IMR-90 (cell line): Measurements from ENCODE around the gene AHSG. TPM values are rescaled to one million over a fixed set of nuclear protein-coding genes. Genes with fewer than 3 reads are reported as not detected.

Experiments
- ATAC-seq: fragments of 200-7000 bp; cut with Tn5 transposase; 2 replicates; pipeline ENCODE4 v1.9.1; 2020; ENCODE audit warnings: low read depth, mild to moderate bottlenecking, moderate library complexity
- BruUV-seq: library from RNA; stranded (reverse); fragments of 400-500 nt; replicated peaks from 2 replicates; lab custom pipeline; 2021; lab: Mats Ljungman, UMichigan
- CTCF ChIA-PET: fragments of 300-600 bp; formaldehyde crosslinking; extraction: SDS; loops from one replicate; lab custom pipeline; 2021; ENCODE audit warnings: antibody characterized with exemption; lab: Yijun Ruan, JAX
- POLR2A ChIA-PET: fragments of 300-600 bp; sonication (Branson Sonifier 250); formaldehyde crosslinking; loops from one replicate; lab custom pipeline; 2022; ENCODE audit warnings: antibody characterized with exemption; ENCODE audit not compliant: unreplicated experiment; lab: Charles Lee
- DNase-seq: peaks from one replicate; pipeline ENCODE4 v3.0.0; 2013
- H2AFZ ChIP-seq: replicated peaks from 2 replicates; pipeline ENCODE3; 2013; ENCODE audit warnings: low read length, mild to moderate bottlenecking; ENCODE audit not compliant: poor library complexity
- H2AK5ac ChIP-seq: 2 replicates; pipeline ENCODE4 v1.6.1; 2013; ENCODE audit warnings: low read depth, low read length, inconsistent platforms
- H2AK9ac ChIP-seq: replicated peaks from 2 replicates; pipeline ENCODE3; 2013; ENCODE audit warnings: mild to moderate bottlenecking, low read depth, low read length, moderate library complexity; ENCODE audit not compliant: poor library complexity
- H2BK120ac ChIP-seq: 2 replicates; pipeline ENCODE4 v1.6.1; 2013; ENCODE audit warnings: low read depth, low read length, inconsistent platforms
- H2BK15ac ChIP-seq: 3 replicates; pipeline ENCODE4 v1.6.1; 2013; ENCODE audit warnings: low read depth, low read length, inconsistent platforms
- H2BK20ac ChIP-seq: 2 replicates; pipeline ENCODE4 v1.6.1; 2013; ENCODE audit warnings: low read depth, mild to moderate bottlenecking, inconsistent platforms, low read length, moderate library complexity
- H2BK5ac ChIP-seq: 2 replicates; pipeline ENCODE4 v1.6.1; 2013; ENCODE audit warnings: mild to moderate bottlenecking, low read depth, low read length, inconsistent platforms; ENCODE audit not compliant: poor library complexity, severe bottlenecking
- H3K14ac ChIP-seq: replicated peaks from 2 replicates; pipeline ENCODE4 v1.6.1; 2013; ENCODE audit warnings: low read depth, low read length, inconsistent platforms
- H3K18ac ChIP-seq: 2 replicates; pipeline ENCODE4 v1.6.1; 2013; ENCODE audit warnings: low read depth, low read length, control low read depth
- H3K23ac ChIP-seq: 2 replicates; pipeline ENCODE4 v1.6.1; 2013; ENCODE audit warnings: low read depth, low read length, inconsistent platforms
- H3K27ac ChIP-seq: 2 replicates; pipeline ENCODE4 v1.5.1; 2013; ENCODE audit warnings: mild to moderate bottlenecking, control low read depth, low read length; ENCODE audit not compliant: insufficient read depth
- H3K27me3 ChIP-seq: 2 replicates; pipeline ENCODE4 v1.6.1; 2013; ENCODE audit warnings: low read length; ENCODE audit not compliant: control insufficient read depth, insufficient read depth
- H3K36me3 ChIP-seq: 2 replicates; pipeline ENCODE4 v1.6.1; 2013; ENCODE audit warnings: low read length, mixed read lengths; ENCODE audit not compliant: control insufficient read depth, insufficient read depth
- H3K4ac ChIP-seq: 2 replicates; pipeline ENCODE4 v1.6.1; 2013; ENCODE audit warnings: low read depth, low read length, inconsistent platforms
- H3K4me1 ChIP-seq: 2 replicates; pipeline ENCODE4 v1.6.1; 2013; ENCODE audit warnings: low read length, mixed read lengths; ENCODE audit not compliant: control insufficient read depth, insufficient read depth
- H3K4me2 ChIP-seq: 2 replicates; pipeline ENCODE4 v1.6.1; 2013; ENCODE audit warnings: low read depth, mild to moderate bottlenecking, control low read depth, low read length, moderate library complexity
- H3K4me3 ChIP-seq: 2 replicates; pipeline ENCODE4 v1.5.1; 2013; ENCODE audit warnings: low read depth, mild to moderate bottlenecking, control low read depth, low read length, moderate library complexity; ENCODE audit not compliant: insufficient read depth
- H3K56ac ChIP-seq: 2 replicates; pipeline ENCODE4 v1.6.1; 2013; ENCODE audit warnings: low read length, inconsistent platforms; ENCODE audit not compliant: insufficient read depth; ENCODE audit errors: extremely low read depth
- H3K79me1 ChIP-seq, 2 experiments: 2 replicates each; pipeline ENCODE4 v1.6.1; 2013; ENCODE audit warnings: low read length in 2 of 2, inconsistent platforms in 1 of 2, low read depth in 1 of 2
- H3K9ac ChIP-seq: 2 replicates; pipeline ENCODE4 v1.6.1; 2013; ENCODE audit warnings: low read depth, low read length, control low read depth
- H3K9me1 ChIP-seq: 2 replicates; pipeline ENCODE4 v1.6.1; 2013; ENCODE audit warnings: low read length, inconsistent platforms; ENCODE audit not compliant: insufficient read depth
- H3K9me3 ChIP-seq: 2 replicates; pipeline ENCODE4 v1.6.1; 2013; ENCODE audit warnings: low read length; ENCODE audit not compliant: control insufficient read depth, insufficient read depth
- H4K20me1 ChIP-seq: 2 replicates; pipeline ENCODE4 v1.6.1; 2013; ENCODE audit warnings: low read length, inconsistent platforms; ENCODE audit not compliant: insufficient read depth
- H4K5ac ChIP-seq: 2 replicates; pipeline ENCODE4 v1.6.1; 2013; ENCODE audit warnings: mild to moderate bottlenecking, low read depth, low read length, control low read depth
- H4K8ac ChIP-seq, 2 experiments: 2 replicates each; pipeline ENCODE4 v1.6.1; 2013; ENCODE audit warnings: low read depth in 2 of 2, low read length in 2 of 2, control low read depth in 1 of 2, inconsistent platforms in 1 of 2
- H4K91ac ChIP-seq: 2 replicates; pipeline ENCODE4 v1.6.1; 2013; ENCODE audit warnings: low read depth, low read length, inconsistent platforms; ENCODE audit not compliant: insufficient read depth
- BHLHE40 ChIP-seq: fragments of 150-350 bp; IDR thresholded peaks from 2 replicates; pipeline ENCODE4 v1.6.1; 2016; ENCODE audit warnings: mild to moderate bottlenecking, low read depth, low read length
- CEBPB ChIP-seq: IDR thresholded peaks from 2 replicates; pipeline ENCODE4 v1.6.1; 2012; ENCODE audit warnings: low read depth, low read length, improper control_type of control experiment
- CHD1 ChIP-seq: IDR thresholded peaks from 2 replicates; pipeline ENCODE4 v1.6.1; 2012; ENCODE audit warnings: low read depth, low read length, improper control_type of control experiment
- CTCF ChIP-seq: conservative IDR thresholded peaks from 2 replicates; pipeline ENCODE4 v1.5.1; 2012; ENCODE audit warnings: mild to moderate bottlenecking, low read depth, low read length, improper control_type of control experiment
- FOS ChIP-seq: fragments of 150-350 bp; IDR thresholded peaks from 2 replicates; pipeline ENCODE4 v1.6.1; 2016; ENCODE audit warnings: low read depth, low read length
- MAFK ChIP-seq: IDR thresholded peaks from 2 replicates; pipeline ENCODE4 v1.6.1; 2012; ENCODE audit warnings: low read depth, low read length, improper control_type of control experiment
- MAZ ChIP-seq: IDR thresholded peaks from 2 replicates; pipeline ENCODE4 v1.6.1; 2012; ENCODE audit warnings: low read depth, mild to moderate bottlenecking, low read length, improper control_type of control experiment, moderate library complexity, borderline replicate concordance
- MXI1 ChIP-seq: IDR thresholded peaks from 2 replicates; pipeline ENCODE4 v1.6.1; 2012; ENCODE audit warnings: low read depth, mild to moderate bottlenecking, low read length, moderate library complexity, borderline replicate concordance
- NFE2L2 ChIP-seq: fragments of 150-350 bp; IDR thresholded peaks from 2 replicates; pipeline ENCODE4 v1.6.1; 2016; ENCODE audit warnings: low read depth, mild to moderate bottlenecking, low read length
- POLR2A ChIP-seq: IDR thresholded peaks from 2 replicates; pipeline ENCODE4 v1.6.1; 2012; ENCODE audit warnings: mild to moderate bottlenecking, low read depth, low read length
- RAD21 ChIP-seq: IDR thresholded peaks from 2 replicates; pipeline ENCODE4 v1.6.1; 2012; ENCODE audit warnings: low read length, improper control_type of control experiment
- RCOR1 ChIP-seq: IDR thresholded peaks from 2 replicates; pipeline ENCODE4 v1.6.1; 2012; ENCODE audit warnings: mild to moderate bottlenecking, low read length, improper control_type of control experiment; ENCODE audit not compliant: insufficient replicate concordance
- RFX5 ChIP-seq: IDR thresholded peaks from 2 replicates; pipeline ENCODE4 v1.8.0; 2012; ENCODE audit warnings: low read depth, mild to moderate bottlenecking, low read length, moderate library complexity
- SMC3 ChIP-seq: fragments of 150-350 bp; IDR thresholded peaks from 2 replicates; pipeline ENCODE4 v1.6.1; 2016; ENCODE audit warnings: low read depth, mild to moderate bottlenecking, antibody characterized with exemption, low read length, moderate library complexity
- USF2 ChIP-seq: fragments of 150-350 bp; IDR thresholded peaks from 2 replicates; pipeline ENCODE4 v1.6.1; 2017; ENCODE audit warnings: mild to moderate bottlenecking, antibody characterized with exemption, low read length, low read depth
- WGBS, 2 experiments: methylation state at CpG; one replicate each; pipeline versions ENCODE4 v1.1.5 to v1.1.7; 2013; ENCODE audit warnings: missing lambda C conversion rate in 2 of 2; ENCODE audit not compliant: insufficient read length in 1 of 2; ENCODE audit errors: extremely low coverage in 2 of 2; 5-methylcytosine and 5-hydroxymethylcytosine counted together
- dilution Hi-C: fragments of 300-500 bp; cut with HindIII; formaldehyde crosslinking; loops from one replicate; pipeline ENCODE4 v1.14.3; 2018; ENCODE audit warnings: low sequenced_read_pairs; ENCODE audit not compliant: unreplicated experiment
- in situ Hi-C: fragments of 300-500 bp; cut with MboI; formaldehyde crosslinking; loops from 3 replicates; pipeline ENCODE4 v1.14.3; 2019; ENCODE audit warnings: low sequenced_read_pairs, inconsistent platforms, mixed read lengths
- intact Hi-C: fragments of 100-400 bp; cut with micrococcal nuclease; formaldehyde crosslinking; loops from 2 replicates; pipeline ENCODE4 v1.10.0; 2022
- polyA plus RNA-seq, 3 experiments: library from polyadenylated mRNA; depleted of rRNA; stranded (reverse); fragments of >200 nt; gene quantifications; 2 replicates each; pipeline ENCODE4 v1.2.3, GENCODE V29; 2012; ENCODE audit warnings: low replicate concordance in 1 of 3
- total RNA-seq: library from RNA; depleted of rRNA; stranded (reverse); fragments of >200 nt; gene quantifications from 2 replicates; pipeline ENCODE4 v1.2.3, GENCODE V29; 2012
- TF ChIP-seq, protein P1 (sequence below): fragments of 150-350 bp; IDR thresholded peaks from 2 replicates; pipeline ENCODE4 v1.6.1; 2016; ENCODE audit warnings: low read depth, mild to moderate bottlenecking, low read length, moderate library complexity, borderline replicate concordance

AHSG gene
- total and polyA plus RNA-seq, 2 of the 4 experiments (the other 2 are of a cell fraction): not detected

GRCh38 chr3:186594591-186595113 lies 18.2 kb upstream of the AHSG start:
- DNase-seq: no peak

More at GRCh38 chr3:186594591-186595113, 18.2 kb upstream of the AHSG start:
- no TSS peak for BruUV-seq
- CTCF ChIA-PET: interaction anchor here (2.6 kb wide), 1 partner anchor 21 kb away, joined by 12 read pairs; no protein-coding TSS in a partner anchor
- POLR2A ChIA-PET: no interaction called here
- H3K18ac ChIP-seq: no peak overlapping the region
- H2BK5ac ChIP-seq: no peak overlapping the region
- no peak overlapping the region for H3K27ac ChIP-seq
- no peak overlapping the region for H3K4ac ChIP-seq
- no CpG with 5 or more reads among the region's 6 CpGs for WGBS, 2 experiments
- H3K79me1 ChIP-seq: no peaks in the 10 kb centered on the region
- H3K4me1 ChIP-seq: no peaks in the 10 kb centered on the region
- ATAC-seq: no peak; the same call in 1 of the 2 replicates
- H2AK5ac ChIP-seq: no peak overlapping the region
- no peak overlapping the region for H3K56ac ChIP-seq
- peaks cover 3% of the 10 kb centered on the region; the same call in 1 of the 2 replicates for H3K27me3 ChIP-seq
- no peak overlapping the region for H2BK20ac ChIP-seq
- H4K5ac ChIP-seq: no peak overlapping the region
- H2BK120ac ChIP-seq: no peak overlapping the region
- no peaks in the 10 kb centered on the region for H3K9me1 ChIP-seq
- TF ChIP-seq SMC3 (no peak), FOS (no peak), CHD1 (no peak), RCOR1 (no peak), MXI1 (no peak), NFE2L2 (no peak), BHLHE40 (no peak), MAZ (no peak), MAFK (no peak), RAD21 (no peak), POLR2A (no peak), CEBPB (no peak), RFX5 (no peak), USF2 (no peak), CTCF (no peak)
- TF ChIP-seq, protein P1, sequence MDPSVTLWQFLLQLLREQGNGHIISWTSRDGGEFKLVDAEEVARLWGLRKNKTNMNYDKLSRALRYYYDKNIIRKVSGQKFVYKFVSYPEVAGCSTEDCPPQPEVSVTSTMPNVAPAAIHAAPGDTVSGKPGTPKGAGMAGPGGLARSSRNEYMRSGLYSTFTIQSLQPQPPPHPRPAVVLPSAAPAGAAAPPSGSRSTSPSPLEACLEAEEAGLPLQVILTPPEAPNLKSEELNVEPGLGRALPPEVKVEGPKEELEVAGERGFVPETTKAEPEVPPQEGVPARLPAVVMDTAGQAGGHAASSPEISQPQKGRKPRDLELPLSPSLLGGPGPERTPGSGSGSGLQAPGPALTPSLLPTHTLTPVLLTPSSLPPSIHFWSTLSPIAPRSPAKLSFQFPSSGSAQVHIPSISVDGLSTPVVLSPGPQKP: no peak
- no peaks in the 10 kb centered on the region for H3K36me3 ChIP-seq
- H3K9me3 ChIP-seq: no peaks in the 10 kb centered on the region
- H2BK15ac ChIP-seq: no peak overlapping the region
- H3K23ac ChIP-seq: no peak overlapping the region
- H4K91ac ChIP-seq: no peak overlapping the region
- H4K8ac ChIP-seq: no peak overlapping the region
- intact Hi-C loops: no loop called here
- no peak overlapping the region for H3K4me3 ChIP-seq
- no peak overlapping the region for H3K9ac ChIP-seq
- no peak overlapping the region for H2AFZ ChIP-seq
- dilution Hi-C loops: no loop called here
- no peaks in the 10 kb centered on the region for H4K20me1 ChIP-seq
- no peak overlapping the region for H3K4me2 ChIP-seq
- no peak overlapping the region for H2AK9ac ChIP-seq
- no peak overlapping the region for H3K14ac ChIP-seq
- in situ Hi-C loops: no loop called here
